ENCODE data around the gene SHISAL1.

The SHISAL1 gene

DNA sequence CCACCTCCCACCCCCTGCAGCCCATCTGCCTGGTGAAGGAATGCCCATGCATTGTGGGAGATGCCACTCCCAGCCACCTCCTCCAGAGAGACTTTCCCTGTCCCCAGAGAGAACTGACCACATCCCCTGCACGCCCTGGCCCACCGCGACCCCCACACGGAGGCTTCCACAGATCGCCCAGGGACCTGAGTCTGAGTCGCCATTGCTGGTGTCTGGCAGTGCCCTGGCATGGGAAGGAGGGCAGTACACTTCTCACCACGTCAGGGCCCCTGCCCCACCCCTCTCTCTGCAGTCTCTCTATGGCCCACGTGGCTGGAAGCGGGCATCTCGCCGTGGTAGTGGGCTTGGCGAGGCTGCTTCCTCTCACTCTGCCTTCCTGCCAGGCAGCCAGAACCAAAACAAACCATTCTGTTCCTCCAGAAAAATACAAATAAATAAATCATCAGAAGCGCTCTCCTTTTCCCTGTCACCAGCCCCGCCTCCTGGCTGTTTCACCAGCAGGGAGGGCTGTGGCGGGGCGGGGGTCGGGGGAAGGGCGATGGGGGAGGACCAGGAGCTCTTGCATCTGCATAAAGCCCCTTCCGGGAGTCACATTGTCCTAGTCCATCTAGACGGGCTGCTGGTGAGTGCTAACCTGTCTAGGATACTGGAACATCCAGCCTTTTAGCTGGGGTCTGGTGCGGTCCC, 20.9 kb downstream of the SHISAL1 start:
- TF ChIP-seq EZH2 (IDR thresholded peaks at IDR 0.05; ENCODE audit: borderline replicate concordance, low read length) (no peak), CTCF (IDR thresholded peaks at IDR 0.05; ENCODE audit: low read length) (no peak)
- Histone ChIP-seq H2AFZ (ENCODE audit: low read length) (no peak overlapping the region), H3K27ac (ENCODE audit: low read depth, low read length, poor library complexity, severe bottlenecking) (no peak overlapping the region), H3K4me1 (ENCODE audit: insufficient read depth, low read length, severe bottlenecking) (no peaks in the 10 kb centered on the region), H3K79me2 (ENCODE audit: insufficient read depth, low read length) (no peaks in the 10 kb centered on the region), H4K20me1 (ENCODE audit: insufficient read depth, low read length) (no peaks in the 10 kb centered on the region), H3K9me2 (ENCODE audit: low read depth, low read length) (no peaks in the 10 kb centered on the region), H3K27me3 (ENCODE audit: insufficient read depth, low read length) (peaks cover 9% of the 10 kb centered on the region; the same call in 1 of the 2 replicates), H3K4me2 (ENCODE audit: low read length) (no peak overlapping the region), H3K9ac (ENCODE audit: low read length) (no peak overlapping the region), H3F3A (ENCODE audit: insufficient read depth, low read length) (no peaks in the 10 kb centered on the region), H3K36me3 (ENCODE audit: insufficient read depth, low read length) (no peaks in the 10 kb centered on the region), H3K4me3 (ENCODE audit: low read depth, low read length, poor library complexity, severe bottlenecking) (no peak overlapping the region), H3K9me3 (ENCODE audit: low read length) (no peaks in the 10 kb centered on the region)

GRCh38 chr22:44291265-44291664, 21.5 kb downstream of the SHISAL1 start:
- H3K27me3 ChIP-seq (ENCODE audit: insufficient read depth, low read length), result peaks cover 9% of the 10 kb centered on the region; the same call in 1 of the 2 replicates
- no peaks in the 10 kb centered on the region for H3K36me3 ChIP-seq (ENCODE audit: insufficient read depth, low read length)
- no peak for TF ChIP-seq EZH2 (IDR thresholded peaks at IDR 0.05; ENCODE audit: borderline replicate concordance, low read length)
- no peak for TF ChIP-seq CTCF (IDR thresholded peaks at IDR 0.05; ENCODE audit: low read length)
- H3F3A ChIP-seq (ENCODE audit: insufficient read depth, low read length), result no peaks in the 10 kb centered on the region
- H3K4me1 ChIP-seq (ENCODE audit: insufficient read depth, low read length, severe bottlenecking), result no peaks in the 10 kb centered on the region
- no peak overlapping the region for H3K4me2 ChIP-seq (ENCODE audit: low read length)
- H3K27ac ChIP-seq (ENCODE audit: low read depth, low read length, poor library complexity, severe bottlenecking), result no peak overlapping the region
- H4K20me1 ChIP-seq (ENCODE audit: insufficient read depth, low read length), result no peaks in the 10 kb centered on the region
- no peaks in the 10 kb centered on the region for H3K9me3 ChIP-seq (ENCODE audit: low read length)
- H3K79me2 ChIP-seq (ENCODE audit: insufficient read depth, low read length), result no peaks in the 10 kb centered on the region
- no peak overlapping the region for H3K4me3 ChIP-seq (ENCODE audit: low read depth, low read length, poor library complexity, severe bottlenecking)
- no peak overlapping the region for H2AFZ ChIP-seq (ENCODE audit: low read length)
- no peaks in the 10 kb centered on the region for H3K9me2 ChIP-seq (ENCODE audit: low read depth, low read length)
- H3K9ac ChIP-seq (ENCODE audit: low read length), result no peak overlapping the region

DNA sequence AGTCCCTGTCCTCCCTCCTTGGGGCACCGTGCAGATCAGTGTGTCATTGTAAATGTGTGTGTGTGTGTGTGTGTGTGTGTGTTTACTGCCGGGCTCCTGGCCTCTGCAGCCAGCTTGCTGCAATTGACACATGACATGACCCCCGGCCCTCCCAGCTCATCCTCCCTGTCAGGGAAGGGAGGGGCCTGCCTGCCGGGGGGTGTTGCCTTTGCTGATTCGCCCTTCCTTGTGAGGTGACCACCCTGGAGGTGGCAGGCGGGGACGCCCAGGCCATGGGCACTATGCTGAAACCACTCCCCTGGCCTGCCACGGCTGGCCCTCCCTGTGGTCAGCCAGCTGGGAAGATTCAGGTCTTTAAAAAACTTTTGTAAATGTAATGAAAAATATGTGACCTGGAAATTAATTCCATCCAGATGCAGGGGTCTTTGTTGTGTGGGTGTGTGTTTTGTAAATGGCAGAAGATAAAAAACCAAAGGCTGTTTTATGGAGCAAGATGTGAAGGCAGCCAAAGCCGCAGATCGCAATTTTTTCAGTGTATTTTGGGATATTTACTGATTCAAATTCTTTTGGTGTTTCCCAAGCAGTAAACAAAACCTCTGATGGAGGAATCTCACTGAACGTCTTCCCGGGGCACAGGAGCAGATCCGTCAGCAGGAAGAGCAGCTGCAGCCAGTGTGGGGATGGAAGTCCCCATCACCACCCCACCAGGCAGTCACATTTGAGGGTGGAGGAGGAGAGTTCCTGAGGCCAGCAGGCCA, 23.2 kb downstream of the SHISAL1 start:
- no peaks in the 10 kb centered on the region for H3K36me3 ChIP-seq (ENCODE audit: insufficient read depth, low read length)
- H3F3A ChIP-seq (ENCODE audit: insufficient read depth, low read length), result no peaks in the 10 kb centered on the region
- H3K27ac ChIP-seq (ENCODE audit: low read depth, low read length, poor library complexity, severe bottlenecking), result no peak overlapping the region
- H3K9me3 ChIP-seq (ENCODE audit: low read length), result no peaks in the 10 kb centered on the region
- H3K4me1 ChIP-seq (ENCODE audit: insufficient read depth, low read length, severe bottlenecking), result no peaks in the 10 kb centered on the region
- no peaks in the 10 kb centered on the region for H3K79me2 ChIP-seq (ENCODE audit: insufficient read depth, low read length)
- no peak for TF ChIP-seq CTCF (IDR thresholded peaks at IDR 0.05; ENCODE audit: low read length)
- TF ChIP-seq EZH2 (IDR thresholded peaks at IDR 0.05; ENCODE audit: borderline replicate concordance, low read length), result no peak
- no peak overlapping the region for H2AFZ ChIP-seq (ENCODE audit: low read length)
- H3K9ac ChIP-seq (ENCODE audit: low read length), result no peak overlapping the region
- H3K4me2 ChIP-seq (ENCODE audit: low read length), result no peak overlapping the region
- no peaks in the 10 kb centered on the region for H4K20me1 ChIP-seq (ENCODE audit: insufficient read depth, low read length)
- no peaks in the 10 kb centered on the region for H3K9me2 ChIP-seq (ENCODE audit: low read depth, low read length)
- peaks cover 9% of the 10 kb centered on the region; the same call in 1 of the 2 replicates for H3K27me3 ChIP-seq (ENCODE audit: insufficient read depth, low read length)
- no peak overlapping the region for H3K4me3 ChIP-seq (ENCODE audit: low read depth, low read length, poor library complexity, severe bottlenecking)
